ENCODE data around the gene CHST13.
"Not testable (repeated sequence)": the region's sequence is repeated elsewhere in the genome, so short reads cannot be mapped to it uniquely, and the experiment has no call there.

The CHST13 gene

GRCh38 chr3:126525091-126525852, 1.3 kb downstream of the CHST13 start:
- no peak for DNase-seq (ENCODE audit: low read depth in 1 of 2, low spot score in 1 of 2)

DNA sequence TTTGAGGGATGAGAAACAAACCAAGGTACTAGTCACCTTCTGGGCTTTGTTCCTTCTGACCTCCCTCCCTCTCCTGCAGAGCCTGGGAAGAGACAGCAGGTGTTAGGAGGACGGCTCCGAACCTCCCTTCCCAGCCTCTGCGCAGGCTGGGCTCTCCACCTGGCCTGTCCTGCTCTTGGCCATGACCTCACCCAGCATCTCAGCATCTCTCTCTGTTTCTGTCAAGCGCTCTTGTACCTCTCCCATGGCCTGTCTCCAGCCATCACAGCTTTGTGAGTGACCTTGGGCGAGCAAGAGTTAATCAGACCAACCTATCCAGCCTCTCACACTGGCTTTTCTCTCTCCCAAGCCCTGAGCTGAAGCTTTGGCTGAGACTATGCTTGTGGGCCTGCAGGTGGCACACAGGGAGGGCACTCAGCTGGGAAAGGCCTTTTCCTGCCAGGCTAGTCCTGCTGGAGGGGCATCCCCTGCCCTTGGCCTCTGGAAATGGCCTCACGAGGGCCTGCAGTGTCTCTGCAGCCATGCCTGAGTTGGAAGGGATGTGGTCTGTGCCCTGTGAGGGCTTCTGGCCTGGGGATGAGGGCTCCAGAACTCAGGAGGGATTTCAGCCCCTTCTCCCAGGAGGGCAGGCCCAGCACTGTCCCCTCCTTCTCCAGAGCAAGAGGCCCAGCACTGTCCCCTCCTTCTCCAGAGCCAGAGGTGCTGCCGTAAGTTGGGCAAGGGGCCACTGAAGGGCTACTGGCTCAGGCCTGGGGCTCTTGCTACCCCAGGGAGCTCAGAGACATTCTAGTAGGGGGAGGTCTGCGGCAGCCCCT, 2.1 kb downstream of the CHST13 start:
- DNase-seq (ENCODE audit: low read depth in 1 of 2, low spot score in 1 of 2): no peak

- DNase-seq (ENCODE audit: low read depth in 1 of 2, low spot score in 1 of 2): no peak
These were observed 2.7 kb downstream of the CHST13 start for GRCh38 chr3:126526668-126527005.

GRCh38 chr3:126527006-126527405, 3.1 kb downstream of the CHST13 start:
- DNase-seq (ENCODE audit: low read depth in 1 of 2, low spot score in 1 of 2): no peak

DNA sequence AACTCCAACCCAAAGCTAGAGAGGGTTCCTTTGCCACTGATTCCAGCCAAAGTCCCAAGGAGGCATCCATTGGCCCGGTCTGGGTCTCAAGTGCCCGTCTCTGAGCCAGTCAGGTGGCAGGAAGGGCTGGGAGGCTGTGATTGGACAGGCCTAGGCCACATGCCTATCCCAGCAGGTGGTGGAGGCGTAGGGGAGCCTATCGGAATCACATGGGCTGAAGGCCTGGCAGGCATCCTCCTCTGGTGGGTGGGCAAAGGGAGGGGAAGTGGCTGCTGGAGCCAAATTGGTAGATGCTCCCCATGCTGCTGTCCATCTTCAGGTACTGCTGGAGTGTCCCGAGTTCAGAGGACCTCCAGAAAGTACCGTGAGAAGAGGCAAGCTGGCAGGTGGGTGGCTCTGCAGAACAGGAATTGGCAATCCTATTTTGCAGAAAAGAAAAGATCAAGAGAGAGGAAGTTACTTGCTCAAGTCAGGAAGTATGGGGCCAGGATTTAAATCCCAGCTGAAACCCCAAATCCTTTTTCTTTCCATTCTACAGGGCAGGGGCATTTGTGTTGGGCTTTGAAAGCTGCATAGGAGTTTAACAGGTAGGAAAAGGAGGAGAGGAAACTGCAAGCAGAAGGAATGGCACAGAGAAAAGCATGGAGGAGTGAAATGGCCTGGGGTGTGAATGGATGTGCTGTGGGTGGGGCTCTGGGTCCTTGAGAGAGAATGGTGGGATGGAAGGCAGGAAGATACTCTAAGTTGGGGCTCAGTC, 3.7 kb downstream of the CHST13 start:
- no peak for DNase-seq (ENCODE audit: low read depth in 1 of 2, low spot score in 1 of 2)

DNA sequence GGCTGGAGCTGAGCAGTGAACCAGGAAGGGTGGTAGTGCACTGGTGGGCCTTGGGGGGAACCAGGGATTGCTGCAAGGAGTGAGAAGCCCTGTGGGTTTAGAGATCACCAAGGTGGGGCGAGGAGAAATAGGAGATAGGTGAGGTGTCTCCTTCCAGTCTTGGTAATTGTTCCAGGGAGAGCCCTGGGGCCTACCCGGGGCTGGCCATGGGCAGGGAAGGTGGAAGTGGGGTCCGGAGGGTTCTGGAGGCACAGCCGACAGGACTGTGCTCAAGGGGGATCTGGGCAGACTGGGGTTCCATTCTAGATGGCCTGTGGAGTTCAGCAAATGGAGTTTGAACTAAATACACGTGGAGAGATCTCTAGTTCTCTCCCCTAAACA, 4.5 kb downstream of the CHST13 start:
- no peak for DNase-seq (ENCODE audit: low read depth in 1 of 2, low spot score in 1 of 2)

GRCh38 chr3:126528800-126529541, 5.0 kb downstream of the CHST13 start:
- DNase-seq (ENCODE audit: low read depth in 1 of 2, low spot score in 1 of 2): no peak

DNA sequence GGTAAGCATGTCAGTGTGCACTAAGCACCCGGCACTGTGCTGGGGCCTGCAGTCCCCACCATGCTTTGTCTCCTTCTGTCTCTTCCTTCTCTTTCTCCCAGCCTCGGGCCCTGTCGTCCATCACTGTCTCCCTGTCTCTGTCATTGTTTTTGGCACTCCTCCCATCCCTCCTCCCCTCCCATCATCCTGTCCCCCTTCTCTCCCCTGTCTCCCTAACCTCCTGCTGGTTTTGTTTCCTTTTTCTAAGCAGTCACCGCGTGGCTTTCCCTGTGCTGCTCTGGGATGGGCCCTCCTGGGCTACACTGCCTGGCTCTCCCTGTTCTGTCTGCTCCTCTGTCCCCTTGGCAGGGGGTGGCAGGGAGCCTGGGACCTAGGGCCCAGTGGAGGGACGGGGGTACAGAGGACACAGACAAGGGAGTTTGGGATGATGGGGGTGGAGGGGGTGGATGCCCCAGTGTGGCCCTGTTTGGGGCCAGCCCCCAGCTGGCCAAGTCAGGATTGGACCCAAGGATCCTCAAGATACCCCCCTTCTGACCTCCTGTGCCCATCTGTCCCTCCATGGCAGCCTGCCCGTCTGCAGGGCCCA, 5.7 kb downstream of the CHST13 start:
- DNase-seq (ENCODE audit: low read depth in 1 of 2, low spot score in 1 of 2): no peak

GRCh38 chr3:126530171-126531050, 6.5 kb downstream of the CHST13 start:
- no peak for DNase-seq (ENCODE audit: low read depth in 1 of 2, low spot score in 1 of 2)

GRCh38 chr3:126531051-126531330, 7.0 kb downstream of the CHST13 start:
- no peak for DNase-seq (ENCODE audit: low read depth in 1 of 2, low spot score in 1 of 2)

- no peak for DNase-seq (ENCODE audit: low read depth in 1 of 2, low spot score in 1 of 2)
These were observed 9.6 kb downstream of the CHST13 start for GRCh38 chr3:126533506-126533905.

DNA sequence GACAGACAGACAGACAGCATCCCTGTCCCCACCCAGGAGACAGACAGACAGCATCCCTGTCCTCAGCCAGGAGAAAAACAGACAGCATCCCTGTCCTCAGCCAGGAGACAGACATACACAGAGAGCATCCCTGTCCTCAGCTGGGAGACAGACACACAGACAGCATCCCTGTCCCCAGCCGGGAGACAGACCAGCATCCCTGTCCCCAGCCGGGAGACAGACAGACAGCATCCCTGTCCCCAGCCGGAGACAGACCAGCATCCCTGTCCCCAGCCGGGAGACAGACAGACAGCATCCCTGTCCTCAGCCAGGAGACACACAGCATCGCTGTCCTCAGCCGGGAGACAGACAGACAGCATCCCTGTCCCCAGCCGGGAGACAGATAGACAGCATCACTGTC, 10.8 kb downstream of the CHST13 start:
- not testable (repeated sequence) for DNase-seq (ENCODE audit: low read depth in 1 of 2, low spot score in 1 of 2)

- DNase-seq (ENCODE audit: low read depth in 1 of 2, low spot score in 1 of 2): no peak
These were observed 11.7 kb downstream of the CHST13 start for GRCh38 chr3:126535636-126536035.

- no peak for DNase-seq (ENCODE audit: low read depth in 1 of 2, low spot score in 1 of 2)
These were observed 12.2 kb downstream of the CHST13 start for GRCh38 chr3:126536126-126536525.

DNA sequence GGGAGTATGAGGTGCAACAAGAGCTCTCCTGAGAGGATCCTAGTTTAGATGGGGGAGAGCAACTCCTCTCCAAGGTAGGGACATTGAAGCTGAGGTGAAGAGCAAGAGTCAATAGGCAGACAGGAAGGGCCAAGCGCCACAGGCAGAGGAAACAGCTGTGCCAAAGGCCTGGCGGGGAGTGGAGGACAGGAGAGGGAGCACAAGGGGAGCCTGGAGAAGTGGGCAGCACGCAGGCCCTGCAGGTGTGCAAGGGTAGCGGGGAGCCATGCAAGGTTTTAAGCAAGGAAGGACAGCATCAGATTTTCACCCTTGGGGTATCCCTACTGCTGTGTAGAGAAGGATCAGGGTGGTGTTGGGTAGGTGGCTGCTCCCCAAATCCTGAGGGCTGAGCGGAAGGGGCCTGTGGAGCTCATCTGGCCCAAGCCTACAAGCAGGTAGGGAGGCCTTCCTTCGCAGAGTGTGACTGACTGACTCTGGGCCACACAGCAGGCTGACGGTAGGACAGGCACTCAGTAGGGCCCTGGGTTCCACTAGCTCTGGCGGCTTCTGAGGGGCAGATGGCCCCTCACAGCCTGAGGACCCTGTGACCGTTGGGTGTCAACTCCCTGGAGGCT, 13.3 kb downstream of the CHST13 start:
- no peak for DNase-seq (ENCODE audit: low read depth in 1 of 2, low spot score in 1 of 2)

DNA sequence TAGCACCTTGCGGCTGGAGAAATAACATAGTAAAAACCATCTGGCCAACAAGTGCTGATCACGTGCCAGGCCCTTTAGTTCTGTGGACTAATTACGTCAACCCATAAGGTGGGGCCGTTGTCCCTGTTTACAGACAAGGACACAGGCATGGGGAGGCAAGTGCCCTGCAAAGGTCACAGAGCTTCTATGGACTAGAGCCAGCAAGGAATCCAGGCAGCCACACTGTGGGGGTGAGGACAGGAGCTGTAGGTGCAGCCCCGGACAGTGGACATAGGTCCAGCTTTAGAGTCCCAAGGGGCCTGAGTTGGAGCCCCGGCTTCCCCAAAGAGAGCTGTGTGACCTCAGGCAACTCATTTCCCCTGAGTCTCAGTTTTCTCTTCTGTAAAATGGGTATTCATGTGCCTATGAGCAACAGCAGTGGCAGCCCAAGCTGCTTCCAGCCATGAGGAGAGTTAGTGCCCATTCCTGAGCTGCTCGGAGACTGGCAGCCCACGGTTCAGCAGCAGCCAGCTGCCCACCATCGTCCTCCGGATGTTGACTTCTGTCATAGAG, 13.9 kb downstream of the CHST13 start:
- no peak for DNase-seq (ENCODE audit: low read depth in 1 of 2, low spot score in 1 of 2)

GRCh38 chr3:126538316-126538715, 14.4 kb downstream of the CHST13 start:
- DNase-seq (ENCODE audit: low read depth in 1 of 2, low spot score in 1 of 2): no peak

DNA sequence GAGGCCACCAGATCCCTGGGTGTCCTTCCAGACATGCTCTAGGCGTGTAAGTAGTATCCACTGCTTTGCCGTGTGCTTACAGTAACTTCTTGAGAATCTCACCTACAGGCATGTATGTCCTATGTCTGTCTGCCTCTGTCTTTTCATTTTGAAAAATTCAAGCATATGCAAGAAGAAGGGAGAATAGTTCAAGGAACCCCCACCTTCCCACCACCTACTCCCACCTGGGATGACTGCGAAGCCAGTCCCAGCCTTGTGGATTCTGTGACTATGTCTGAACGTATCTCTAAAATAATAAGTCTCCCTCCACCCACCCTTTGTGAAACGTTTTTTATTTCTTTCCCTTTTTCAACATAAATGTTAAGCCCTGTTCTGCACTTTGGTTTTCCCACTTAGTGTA, 15.0 kb downstream of the CHST13 start:
- no peak for DNase-seq (ENCODE audit: low read depth in 1 of 2, low spot score in 1 of 2)

GRCh38 chr3:126539558-126540250, 15.7 kb downstream of the CHST13 start:
- no peak for DNase-seq (ENCODE audit: low read depth in 1 of 2, low spot score in 1 of 2)
